GM12891 (cell line): ENCODE measurements around the gene PPP1R13B.

Experiments
- POLR2A ChIP-seq: IDR thresholded peaks from 2 replicates; pipeline ENCODE4 v1.6.1; 2011; ENCODE audit warnings: low read depth, low read length, control low read depth
- POLR2AphosphoS5 ChIP-seq: IDR thresholded peaks from 2 replicates; pipeline ENCODE4 v1.6.1; 2011; ENCODE audit warnings: low read depth, low read length, control low read depth
- TAF1 ChIP-seq: IDR thresholded peaks from 2 replicates; pipeline ENCODE4 v1.6.1; 2011; ENCODE audit warnings: low read depth, low read length, control low read depth

GRCh38 chr14:103838117-103838516 is 9.3 kb downstream of the PPP1R13B start:
- TF ChIP-seq POLR2AphosphoS5 (no peak), POLR2A (no peak), TAF1 (no peak)
